Epithelial cell of alveolus of lung (primary cell): Measurements from ENCODE around the gene KLHL42. TPM values are rescaled to one million over a fixed set of nuclear protein-coding genes. Genes with fewer than 3 reads are reported as not detected.

Source experiments
- total RNA-seq: library from RNA; depleted of rRNA; stranded (reverse); fragments of >200 nt; gene quantifications from 2 replicates; pipeline ENCODE4 v1.2.1, GENCODE V29; 2015

Gene KLHL42, protein sequence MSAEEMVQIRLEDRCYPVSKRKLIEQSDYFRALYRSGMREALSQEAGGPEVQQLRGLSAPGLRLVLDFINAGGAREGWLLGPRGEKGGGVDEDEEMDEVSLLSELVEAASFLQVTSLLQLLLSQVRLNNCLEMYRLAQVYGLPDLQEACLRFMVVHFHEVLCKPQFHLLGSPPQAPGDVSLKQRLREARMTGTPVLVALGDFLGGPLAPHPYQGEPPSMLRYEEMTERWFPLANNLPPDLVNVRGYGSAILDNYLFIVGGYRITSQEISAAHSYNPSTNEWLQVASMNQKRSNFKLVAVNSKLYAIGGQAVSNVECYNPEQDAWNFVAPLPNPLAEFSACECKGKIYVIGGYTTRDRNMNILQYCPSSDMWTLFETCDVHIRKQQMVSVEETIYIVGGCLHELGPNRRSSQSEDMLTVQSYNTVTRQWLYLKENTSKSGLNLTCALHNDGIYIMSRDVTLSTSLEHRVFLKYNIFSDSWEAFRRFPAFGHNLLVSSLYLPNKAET
- total RNA-seq: 20.8 and 23.9 TPM in 2 replicates

DNA sequence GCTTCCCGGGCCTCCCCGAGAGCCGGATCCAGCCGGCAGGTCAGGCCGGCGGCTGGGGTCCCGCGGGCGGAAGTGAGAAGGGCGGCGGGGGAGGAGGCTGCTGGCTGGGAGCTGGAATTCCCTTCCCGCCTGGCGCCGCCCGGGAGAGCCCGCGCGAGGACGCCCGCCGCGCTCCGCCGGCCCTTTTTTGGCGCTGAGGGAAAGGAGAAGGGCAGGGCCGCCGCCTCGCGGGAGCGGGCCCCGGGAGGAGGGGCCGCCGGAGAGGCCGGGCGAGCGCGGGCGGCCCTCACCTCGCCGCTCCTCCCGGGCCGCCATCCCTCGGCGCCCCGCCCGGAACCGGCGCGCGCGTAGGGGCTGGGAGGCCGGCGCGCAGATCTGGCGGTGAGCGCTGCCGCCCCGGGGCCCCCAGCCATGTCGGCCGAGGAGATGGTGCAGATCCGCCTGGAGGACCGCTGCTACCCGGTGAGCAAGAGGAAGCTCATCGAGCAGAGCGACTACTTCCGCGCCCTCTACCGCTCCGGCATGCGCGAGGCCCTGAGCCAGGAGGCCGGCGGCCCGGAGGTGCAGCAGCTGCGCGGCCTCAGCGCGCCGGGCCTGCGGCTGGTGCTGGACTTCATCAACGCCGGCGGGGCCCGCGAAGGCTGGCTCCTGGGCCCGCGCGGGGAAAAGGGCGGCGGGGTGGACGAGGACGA is at the start of gene KLHL42, which contains the start of gene MANSC4:
Gene KLHL42, plus strand, starts transcription at position 314 of the 692 bp plus-strand sequence. Its CDS starts 98 bp downstream, at position 412.
Gene MANSC4, minus strand, starts transcription at position 317 of the 692 bp plus-strand sequence. CDS start 8,960 bp downstream, outside the sequence.

Other genes with a start within 250 kb of the KLHL42 start
- 1.8 TPM in 1 of 2 replicates, not detected in the other for gene REP15, start 83.8 kb upstream of the KLHL42 start, total RNA-seq
- 52.8 and 56.6 TPM in 2 replicates for gene MRPS35, start 69.4 kb upstream of the KLHL42 start, total RNA-seq
- gene MANSC4, start within 50 bp of the KLHL42 start, total RNA-seq: not detected in 2 replicates
- gene PTHLH, start 192.5 kb downstream of the KLHL42 start, total RNA-seq: 2.3 and 3.0 TPM in 2 replicates